T-helper 22 cell (primary cell): ENCODE results near the gene SLC24A3.

Experiments
- DNase-seq: peaks from one replicate; pipeline ENCODE4 v3.0.0-alpha.2; 2020; ENCODE audit warnings: low read depth

SLC24A3 gene

GRCh38 chr20:19714579-19714840, 502.1 kb downstream of the SLC24A3 start:
- DNase-seq = no peak

DNA sequence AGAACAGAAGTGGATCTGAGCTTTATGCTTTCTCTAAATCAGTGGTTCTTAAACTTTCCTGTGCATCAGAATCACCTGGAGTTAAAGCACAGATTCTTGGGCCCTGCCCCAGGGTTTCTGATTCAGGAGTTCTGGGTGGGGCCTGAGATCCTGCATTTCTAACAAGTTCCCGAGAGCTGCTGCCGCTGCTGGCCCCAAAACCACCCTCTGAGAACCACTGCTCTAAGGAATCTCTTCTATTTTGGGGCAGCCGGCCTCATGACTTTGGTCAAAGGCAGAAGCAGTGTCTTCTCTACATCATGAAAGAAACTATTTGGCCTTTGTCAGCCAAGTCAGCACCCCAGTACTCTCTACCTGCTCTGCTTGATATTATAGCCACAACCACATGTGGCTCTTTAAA, 503.5 kb downstream of the SLC24A3 start:
- no peak for DNase-seq

DNA sequence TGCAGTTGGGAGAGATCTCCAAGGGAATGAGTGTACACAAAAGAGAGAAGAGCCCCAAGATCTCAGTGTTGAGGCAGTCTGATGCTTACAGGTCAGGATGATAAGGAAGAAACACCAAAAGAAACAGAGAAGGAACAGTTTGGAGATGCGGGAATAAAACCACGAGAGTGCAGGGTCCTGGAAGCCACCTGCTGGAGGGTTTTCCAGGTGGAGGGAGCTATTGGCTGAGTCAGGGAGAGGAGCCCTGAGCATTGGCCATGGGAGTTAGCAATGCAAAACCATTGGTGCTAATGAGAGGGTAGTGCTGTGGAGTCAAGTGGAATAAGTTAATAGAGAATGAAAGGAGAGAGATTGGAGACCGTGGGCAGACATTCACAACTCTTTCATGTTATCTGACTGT, 506.4 kb downstream of the SLC24A3 start:
- DNase-seq = no peak

DNA sequence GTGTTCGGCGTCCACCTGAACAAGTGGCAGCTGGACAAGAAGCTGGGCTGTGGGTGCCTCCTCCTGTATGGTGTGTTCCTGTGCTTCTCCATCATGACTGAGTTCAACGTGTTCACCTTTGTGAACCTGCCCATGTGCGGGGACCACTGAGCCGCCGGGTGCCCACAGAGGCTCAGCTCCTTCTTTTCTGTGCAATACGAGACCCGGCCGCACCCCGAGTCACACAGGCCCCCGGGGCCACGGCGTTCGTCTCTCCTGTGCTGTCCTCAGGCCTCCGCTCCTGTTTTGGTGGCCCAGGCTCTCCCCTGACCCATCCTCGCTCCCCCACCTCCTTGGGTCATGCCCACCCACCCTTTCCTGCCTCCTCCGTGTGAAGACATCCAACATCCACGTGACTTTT, 508.5 kb downstream of the SLC24A3 start:
- DNase-seq = no peak

GRCh38 chr20:19723051-19723450, 510.6 kb downstream of the SLC24A3 start:
- DNase-seq = no peak

DNA sequence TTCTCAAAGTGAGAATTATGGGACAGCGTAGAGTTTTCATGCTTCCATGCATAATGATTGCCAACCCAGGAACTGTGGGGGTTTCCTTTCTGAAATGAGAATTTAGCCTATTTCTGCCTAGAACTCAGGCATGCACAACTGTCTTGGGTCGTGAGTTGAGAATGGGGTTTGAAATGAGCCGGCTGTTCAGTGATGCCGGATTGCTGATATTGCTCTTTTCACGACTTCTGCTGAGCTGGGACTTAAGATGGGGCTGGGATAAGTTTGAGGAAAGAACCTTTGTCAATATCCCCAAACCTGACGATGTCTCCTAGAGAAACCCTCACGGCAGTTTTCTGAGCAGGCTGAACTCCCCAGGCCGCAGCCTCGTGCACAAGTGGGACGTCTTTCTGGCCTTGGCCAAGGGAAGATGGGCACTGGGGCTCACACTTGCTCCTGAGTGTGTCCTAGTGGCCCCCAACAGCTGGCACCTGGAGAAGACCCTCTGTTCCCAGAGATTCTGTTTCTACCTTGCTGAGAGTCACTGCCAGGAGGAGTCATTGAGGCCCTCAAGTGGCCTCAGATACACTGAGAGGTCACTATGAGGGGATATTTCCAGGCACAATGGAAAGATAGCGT, 511.5 kb downstream of the SLC24A3 start:
- DNase-seq = no peak

- no peak for DNase-seq
Measured at GRCh38 chr20:19725373-19725772, 512.9 kb downstream of the SLC24A3 start.

DNA sequence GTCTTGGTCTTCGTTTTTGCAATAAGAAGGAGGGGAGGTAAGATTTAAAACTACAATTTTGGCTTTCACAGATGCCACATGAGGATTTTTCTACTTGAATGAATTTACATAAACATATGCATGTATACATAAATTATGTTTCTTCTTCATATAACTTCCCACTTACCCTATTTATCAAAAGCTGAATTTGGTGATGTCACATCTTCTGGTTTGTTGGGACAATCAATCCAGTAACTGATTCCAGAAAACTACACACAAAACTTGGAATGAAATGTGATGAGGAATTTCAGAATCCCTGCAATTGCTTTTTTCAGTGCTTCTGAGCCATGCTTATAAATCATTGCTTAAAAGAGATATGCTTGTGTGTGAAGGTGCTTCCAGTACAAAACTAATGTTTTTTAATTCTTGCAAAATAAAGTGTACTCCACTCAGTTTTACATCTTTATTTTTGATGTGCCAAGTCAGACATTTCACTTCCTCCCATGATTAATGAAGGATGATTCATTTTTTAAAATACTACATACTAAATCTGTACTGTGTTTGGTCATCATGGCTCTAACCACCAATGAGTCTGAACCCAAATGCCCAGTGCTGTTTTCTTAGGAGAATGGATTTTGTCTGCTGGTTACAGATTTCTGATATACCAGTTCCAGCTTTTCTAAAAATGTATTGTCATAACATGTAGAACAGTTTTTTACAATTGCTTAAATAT, 513.5 kb downstream of the SLC24A3 start:
- no peak for DNase-seq

DNA sequence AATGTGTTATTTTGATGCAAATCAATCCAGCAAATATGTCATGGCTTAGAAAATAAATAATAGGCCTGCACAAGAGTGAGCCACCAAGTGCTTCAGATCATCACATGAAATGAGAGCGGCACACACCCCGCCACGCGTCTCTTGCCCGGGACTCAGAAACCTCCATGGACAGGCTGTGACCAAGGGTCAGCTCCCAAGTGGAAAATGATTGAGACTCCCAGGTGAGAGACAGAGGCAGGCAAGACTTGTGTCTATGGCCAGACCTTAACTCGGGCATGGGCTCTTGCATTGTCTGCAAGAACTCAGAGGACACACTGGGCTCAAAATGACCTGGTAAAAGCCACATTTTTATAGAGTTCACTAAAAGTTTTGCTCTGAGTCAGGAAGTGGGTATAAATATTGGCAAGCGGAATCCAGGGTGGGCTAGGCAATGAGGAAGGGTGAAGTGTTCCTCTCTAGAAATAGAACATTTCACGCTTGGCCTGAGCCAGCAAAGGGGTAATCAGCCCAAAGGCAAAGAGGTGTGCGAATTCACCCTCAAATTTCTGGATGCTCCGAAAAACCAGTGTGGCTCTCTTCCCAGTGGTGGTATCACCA, 514.9 kb downstream of the SLC24A3 start:
- no peak for DNase-seq

- DNase-seq = no peak
Measured at GRCh38 chr20:19729672-19730071, 517.2 kb downstream of the SLC24A3 start.

- DNase-seq = no peak
Measured at GRCh38 chr20:19730706-19731105, 518.3 kb downstream of the SLC24A3 start.

- no peak for DNase-seq
Measured at GRCh38 chr20:19734811-19735210, 522.4 kb downstream of the SLC24A3 start.

DNA sequence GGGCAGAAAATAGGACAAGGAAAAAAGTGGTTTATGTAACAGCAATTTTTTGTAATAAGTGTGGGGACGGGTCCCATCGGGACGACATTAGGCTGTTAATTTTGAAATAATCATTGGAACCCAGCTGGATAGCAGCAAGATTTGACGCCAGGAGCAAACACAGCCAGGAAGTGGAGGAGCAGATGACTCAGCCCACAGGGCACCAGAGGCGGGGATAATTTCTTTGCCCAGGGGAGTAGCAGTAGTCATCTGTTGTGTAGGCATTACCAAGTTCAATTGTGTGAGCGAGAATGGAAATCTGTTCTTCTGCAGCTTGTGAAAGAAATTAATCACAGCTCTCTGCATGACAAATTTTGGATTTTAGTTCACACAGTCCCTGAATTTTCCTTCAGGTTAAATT, 523.0 kb downstream of the SLC24A3 start:
- DNase-seq = no peak

GRCh38 chr20:19737025-19737424, 524.6 kb downstream of the SLC24A3 start:
- no peak for DNase-seq

DNA sequence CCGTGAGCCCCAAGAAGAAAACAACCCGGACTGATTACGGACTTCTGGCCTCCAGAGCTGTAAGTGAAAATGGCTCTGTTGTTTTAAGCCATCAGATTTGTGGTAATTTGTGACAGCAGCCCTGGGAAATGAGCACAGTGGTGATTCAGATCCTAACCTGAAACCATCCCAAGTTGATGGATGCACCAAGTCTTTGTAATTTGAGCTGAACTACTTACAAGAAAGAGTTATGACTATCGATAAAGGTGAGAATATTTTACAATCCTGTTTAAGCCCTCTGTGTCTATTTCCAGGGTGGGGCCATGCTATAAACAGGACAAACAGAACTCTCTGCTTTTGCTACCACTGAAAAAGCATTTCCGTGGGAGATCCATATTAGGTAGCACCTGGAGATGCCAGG, 526.5 kb downstream of the SLC24A3 start:
- no peak for DNase-seq

- DNase-seq = no peak
Measured at GRCh38 chr20:19739351-19739750, 526.9 kb downstream of the SLC24A3 start.

- DNase-seq = no peak
Measured at GRCh38 chr20:19740512-19740911, 528.1 kb downstream of the SLC24A3 start.

- DNase-seq = no peak
Measured at GRCh38 chr20:19741924-19742323, 529.5 kb downstream of the SLC24A3 start.

GRCh38 chr20:19742974-19743639, 530.7 kb downstream of the SLC24A3 start:
- no peak for DNase-seq

DNA sequence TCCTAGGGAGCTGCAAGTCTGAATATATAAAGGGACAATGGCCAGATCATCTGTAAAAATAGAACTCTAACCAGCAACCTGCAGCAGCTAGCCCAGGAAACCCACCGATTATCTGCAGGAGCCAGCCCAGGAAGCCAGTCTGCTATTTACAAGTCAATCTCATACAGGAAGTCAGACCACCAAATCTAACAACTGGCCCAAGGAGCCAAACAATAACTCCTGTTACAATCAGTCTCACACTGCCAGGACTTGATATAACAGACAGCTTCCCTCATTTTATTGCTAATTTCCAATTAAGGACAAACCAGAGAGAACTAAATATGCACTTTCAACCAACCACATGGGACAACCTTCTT, 531.2 kb downstream of the SLC24A3 start:
- DNase-seq = no peak

- DNase-seq = no peak
Measured at GRCh38 chr20:19745106-19745505, 532.7 kb downstream of the SLC24A3 start.

DNA sequence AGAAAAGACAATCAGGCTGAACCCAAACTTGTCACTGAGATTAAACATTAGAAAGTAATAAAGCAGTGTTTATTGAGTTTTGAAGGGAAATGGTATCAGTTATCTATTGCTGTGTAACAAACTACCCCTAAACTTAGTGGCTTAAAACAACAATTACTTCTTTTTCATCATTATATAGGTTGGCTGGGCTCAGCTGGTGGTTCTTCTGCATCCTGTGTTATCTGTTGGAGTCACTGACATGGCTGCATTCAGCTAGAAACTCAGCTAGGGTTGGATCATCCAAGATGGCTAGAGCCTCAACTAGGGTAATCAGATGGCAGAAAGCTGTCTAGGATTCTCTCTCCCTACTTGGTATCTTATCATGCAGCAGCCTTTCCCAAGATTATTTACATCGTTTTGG, 533.1 kb downstream of the SLC24A3 start:
- DNase-seq = no peak

- DNase-seq = no peak
Measured at GRCh38 chr20:19746396-19746795, 534.0 kb downstream of the SLC24A3 start.
